HG02610 (cell line): ENCODE measurements around the gene ZNF84.

ENCODE experiments used
- ATAC-seq: cut with Tn5 transposase; IDR thresholded peaks from one replicate; pipeline ENCODE4 v1.9.1; 2021; ENCODE audit warnings: mild to moderate bottlenecking, moderate library complexity; ENCODE audit not compliant: unreplicated experiment

Gene ZNF84

GRCh38 chr12:133037207-133038005 lies at the start of gene ZNF84:
Gene ZNF84, plus strand, starts transcription at chr12:133037509. Its CDS starts 3,959 bp downstream, at chr12:133041468.
- ATAC-seq, result peak; percentile 96

DNA sequence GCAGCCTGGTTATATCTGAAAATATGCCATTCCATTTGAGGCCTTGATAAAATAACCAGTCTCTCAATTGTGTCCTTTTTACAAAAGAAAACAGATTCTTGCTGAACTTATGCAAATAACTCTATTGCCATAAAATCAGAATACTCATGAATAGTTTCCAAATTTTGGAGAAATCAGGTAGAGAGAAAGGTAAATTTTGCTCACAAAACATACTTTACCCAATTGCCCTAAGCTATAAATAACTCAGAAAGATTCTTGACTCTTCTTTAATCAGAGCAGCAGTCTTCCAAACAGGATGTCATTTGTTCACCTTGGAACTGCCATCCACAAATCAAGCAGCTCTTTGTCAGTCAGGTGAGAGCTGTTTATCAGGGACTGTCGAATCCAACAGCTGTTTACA lies 38.6 kb upstream of the ZNF84 start:
- no peak for ATAC-seq

- ATAC-seq, result no peak
These were observed 26.5 kb upstream of the ZNF84 start for GRCh38 chr12:133010657-133011297.

- ATAC-seq, result no peak
These were observed 13.7 kb upstream of the ZNF84 start for GRCh38 chr12:133023566-133023965.

DNA sequence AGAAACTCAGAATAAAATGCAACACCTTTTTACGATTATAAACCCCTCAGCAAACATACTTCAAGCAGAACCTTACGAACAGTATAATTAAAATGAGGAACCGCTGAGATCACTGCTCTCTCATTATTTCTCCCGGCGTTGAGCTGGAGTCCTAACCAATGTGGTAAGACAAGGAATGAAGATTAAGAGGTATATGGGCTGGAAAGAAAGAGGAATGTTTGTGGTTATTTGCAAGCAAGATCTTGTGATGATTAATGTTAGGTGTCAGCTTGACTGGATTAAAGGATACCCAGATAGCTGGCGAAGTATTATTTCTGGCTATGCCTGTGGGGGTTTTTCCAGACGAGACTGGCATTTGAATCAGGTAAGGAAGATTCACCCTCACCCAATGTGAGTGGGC lies 10.3 kb upstream of the ZNF84 start:
- ATAC-seq, result no peak

- ATAC-seq, result no peak
These were observed 905 bp downstream of the ZNF84 start for GRCh38 chr12:133038118-133038709.

- no peak for ATAC-seq
These were observed 9.4 kb downstream of the ZNF84 start for GRCh38 chr12:133046698-133047097.

DNA sequence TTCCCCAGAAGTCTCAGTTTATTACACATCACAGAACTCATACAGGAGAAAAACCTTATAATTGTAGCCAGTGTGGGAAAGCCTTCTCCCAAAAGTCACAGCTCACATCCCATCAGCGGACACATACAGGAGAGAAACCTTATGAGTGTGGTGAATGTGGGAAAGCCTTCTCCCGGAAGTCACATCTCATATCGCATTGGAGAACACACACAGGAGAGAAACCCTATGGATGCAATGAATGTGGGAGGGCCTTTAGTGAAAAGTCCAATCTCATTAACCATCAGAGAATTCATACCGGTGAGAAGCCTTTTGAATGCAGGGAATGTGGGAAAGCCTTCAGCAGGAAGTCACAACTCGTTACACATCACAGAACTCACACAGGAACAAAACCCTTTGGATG lies 20.1 kb downstream of the ZNF84 start:
- ATAC-seq, result no peak

- no peak for ATAC-seq
These were observed 21.1 kb downstream of the ZNF84 start for GRCh38 chr12:133058203-133059113.

GRCh38 chr12:133061954-133062353 lies 24.6 kb downstream of the ZNF84 start:
- ATAC-seq, result no peak

DNA sequence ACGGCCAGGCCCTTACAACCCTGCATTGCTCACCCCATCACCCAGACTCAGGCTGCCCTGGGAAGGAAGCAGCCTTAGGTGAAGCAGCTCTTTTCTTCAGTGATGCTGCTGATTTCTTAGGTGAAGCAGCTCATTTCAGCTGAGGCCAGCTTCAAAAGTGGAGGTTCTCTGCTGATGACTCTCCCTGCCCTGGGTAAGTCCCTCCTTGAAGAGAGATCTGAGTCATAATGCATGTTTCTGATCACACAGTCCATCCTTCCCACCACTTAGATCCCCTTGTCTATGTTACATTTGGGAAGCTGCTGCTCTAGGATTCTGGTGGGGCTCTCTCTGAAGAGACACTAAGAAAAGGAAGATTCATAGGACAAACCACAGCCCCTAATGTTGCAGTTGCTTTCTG lies 26.2 kb downstream of the ZNF84 start:
- no peak for ATAC-seq

DNA sequence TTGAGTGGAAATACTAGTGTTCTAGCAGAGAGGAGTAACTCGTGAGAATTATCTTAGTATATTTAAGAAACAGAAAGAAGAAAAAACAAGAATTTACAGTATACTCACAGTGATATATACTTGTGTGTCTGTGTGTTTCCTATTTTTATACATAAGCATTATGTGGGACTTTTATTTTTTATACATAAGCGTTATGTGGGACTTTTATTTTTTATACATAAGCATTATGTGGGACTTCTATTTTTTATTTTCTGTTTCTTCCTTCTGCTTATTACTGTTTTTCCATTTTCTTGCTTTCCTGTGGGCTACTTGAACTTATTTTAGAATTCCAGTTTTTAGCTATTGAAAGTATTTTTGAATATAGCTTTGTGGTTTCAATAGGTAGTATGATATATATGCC lies 36.5 kb downstream of the ZNF84 start:
- ATAC-seq, result no peak

DNA sequence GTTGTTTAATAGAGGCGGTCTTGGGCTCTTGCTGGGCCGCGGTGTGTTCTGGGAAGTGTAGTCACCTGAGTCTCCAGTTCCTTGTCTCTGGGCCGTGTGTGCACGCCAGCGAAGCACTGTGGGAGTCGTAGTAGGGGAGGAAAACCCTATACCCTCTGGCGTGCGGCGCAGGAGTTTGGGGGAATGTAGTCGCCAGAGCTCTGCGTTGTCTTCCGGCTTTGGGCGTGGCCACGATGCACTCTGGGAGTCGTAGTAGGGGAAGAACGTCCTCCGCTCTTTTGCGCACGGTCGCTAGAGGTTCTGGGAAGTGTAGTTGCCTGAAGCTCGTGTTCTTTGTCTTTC lies 42.7 kb downstream of the ZNF84 start:
- peak; percentile 81 for ATAC-seq

GRCh38 chr12:133080368-133081158 lies 43.3 kb downstream of the ZNF84 start, which contains the start of gene ZNF140:
Gene ZNF140, plus strand, starts transcription at chr12:133080923. Its CDS starts 398 bp downstream, at chr12:133081321.
- peak; percentile 73 for ATAC-seq

DNA sequence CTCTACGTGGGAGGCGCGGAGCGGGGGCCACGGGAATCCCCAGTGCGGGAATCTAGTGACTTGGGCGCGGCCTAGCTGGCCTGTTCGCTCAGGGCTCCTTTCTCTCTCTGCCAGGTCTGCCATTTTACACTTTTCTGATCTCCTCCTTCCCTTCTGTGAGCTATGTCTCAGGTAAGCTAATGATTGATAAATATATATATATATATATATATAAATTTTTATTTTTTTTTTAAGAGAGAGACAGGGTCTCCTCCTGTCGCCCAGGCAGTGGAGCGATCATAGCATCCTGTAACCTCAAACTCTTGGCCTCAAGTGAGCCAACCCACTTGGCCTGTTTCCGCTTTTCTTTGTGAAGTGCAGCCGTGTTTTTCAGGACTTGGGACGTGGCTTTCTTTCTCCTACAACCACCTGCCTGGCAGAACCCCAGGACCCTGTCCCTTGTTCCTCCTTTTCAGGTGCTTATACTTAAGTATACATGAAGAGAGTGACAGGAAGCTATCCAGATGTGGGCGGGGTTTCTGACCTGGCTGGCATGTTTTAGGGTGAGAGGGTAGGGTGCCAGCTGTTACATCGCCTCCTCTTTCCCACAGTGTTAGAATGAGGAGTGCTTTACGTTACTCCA lies 44.0 kb downstream of the ZNF84 start:
- no peak for ATAC-seq

DNA sequence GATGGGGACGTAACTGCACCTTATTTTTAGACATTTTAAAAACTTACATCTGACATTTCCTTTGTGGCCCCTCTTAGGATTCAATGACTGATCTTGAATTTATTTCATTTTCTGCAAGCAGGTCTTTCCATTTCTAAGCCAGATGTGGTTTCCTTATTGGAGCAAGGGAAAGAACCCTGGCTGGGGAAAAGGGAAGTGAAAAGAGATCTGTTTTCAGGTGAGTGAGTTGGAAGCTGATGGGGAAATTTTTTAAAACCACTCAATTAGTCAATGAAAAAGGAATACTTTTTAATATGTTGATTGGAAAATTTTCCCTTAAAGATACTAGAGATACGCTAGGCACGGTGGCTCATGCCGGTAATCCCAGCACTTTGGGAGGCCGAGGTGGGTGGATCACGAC lies 46.0 kb downstream of the ZNF84 start:
- ATAC-seq, result no peak

- no peak for ATAC-seq
These were observed 68.3 kb downstream of the ZNF84 start for GRCh38 chr12:133105620-133106019.

GRCh38 chr12:133106253-133106652 lies 68.9 kb downstream of the ZNF84 start:
- ATAC-seq, result no peak

GRCh38 chr12:133107121-133107520 lies 69.8 kb downstream of the ZNF84 start:
- ATAC-seq, result no peak

- ATAC-seq, result no peak
These were observed 70.8 kb downstream of the ZNF84 start for GRCh38 chr12:133108150-133108549.
